Limb (tissue), 2 donors: ENCODE measurements around the gene SPHK1.
A peak's percentile ranks its signal among the peaks of the same experiment; 100 is the strongest.
"Not testable (repeated sequence)": the region's sequence is repeated elsewhere in the genome, so short reads cannot be mapped to it uniquely, and the experiment has no call there.

Source experiments
- DNase-seq, 2 donors: peaks; one replicate each; pipeline ENCODE4 v3.0.0-alpha.2; 2016; ENCODE audit errors: extremely low spot score in 2 of 2

Gene SPHK1, protein sequence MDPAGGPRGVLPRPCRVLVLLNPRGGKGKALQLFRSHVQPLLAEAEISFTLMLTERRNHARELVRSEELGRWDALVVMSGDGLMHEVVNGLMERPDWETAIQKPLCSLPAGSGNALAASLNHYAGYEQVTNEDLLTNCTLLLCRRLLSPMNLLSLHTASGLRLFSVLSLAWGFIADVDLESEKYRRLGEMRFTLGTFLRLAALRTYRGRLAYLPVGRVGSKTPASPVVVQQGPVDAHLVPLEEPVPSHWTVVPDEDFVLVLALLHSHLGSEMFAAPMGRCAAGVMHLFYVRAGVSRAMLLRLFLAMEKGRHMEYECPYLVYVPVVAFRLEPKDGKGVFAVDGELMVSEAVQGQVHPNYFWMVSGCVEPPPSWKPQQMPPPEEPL

GRCh38 chr17:76384222-76384986 lies at the start of gene SPHK1:
SPHK1 (plus strand) TSS chr17:76384609; CDS start chr17:76385645, 1,036 bp downstream.
- DNase-seq = peak; percentile 53 to 80

- DNase-seq = no peak
These were observed 48.6 kb upstream of the SPHK1 start for GRCh38 chr17:76335716-76336381.

GRCh38 chr17:76336756-76337412 lies 47.5 kb upstream of the SPHK1 start:
- DNase-seq = no peak

DNA sequence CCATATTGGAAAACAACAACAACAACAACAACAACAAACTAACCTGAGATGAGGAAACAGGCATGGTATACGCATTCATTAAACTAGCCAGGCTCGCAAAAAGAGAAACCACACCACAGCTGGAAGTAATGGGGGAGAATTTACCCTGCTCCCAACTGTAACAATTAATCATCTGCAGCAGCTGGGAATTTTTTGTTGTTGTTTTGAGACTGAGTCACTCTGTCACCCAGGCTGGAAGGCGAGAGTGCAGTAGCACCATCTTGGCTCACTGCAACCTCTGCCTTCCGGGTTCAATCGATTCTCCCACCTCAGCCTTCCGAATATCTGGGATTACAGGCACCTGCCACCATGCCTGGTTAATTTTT lies 47.0 kb upstream of the SPHK1 start:
- no peak for DNase-seq

GRCh38 chr17:76341301-76341700 lies 43.1 kb upstream of the SPHK1 start:
- DNase-seq = no peak

GRCh38 chr17:76343106-76343505 lies 41.3 kb upstream of the SPHK1 start:
- no peak for DNase-seq

DNA sequence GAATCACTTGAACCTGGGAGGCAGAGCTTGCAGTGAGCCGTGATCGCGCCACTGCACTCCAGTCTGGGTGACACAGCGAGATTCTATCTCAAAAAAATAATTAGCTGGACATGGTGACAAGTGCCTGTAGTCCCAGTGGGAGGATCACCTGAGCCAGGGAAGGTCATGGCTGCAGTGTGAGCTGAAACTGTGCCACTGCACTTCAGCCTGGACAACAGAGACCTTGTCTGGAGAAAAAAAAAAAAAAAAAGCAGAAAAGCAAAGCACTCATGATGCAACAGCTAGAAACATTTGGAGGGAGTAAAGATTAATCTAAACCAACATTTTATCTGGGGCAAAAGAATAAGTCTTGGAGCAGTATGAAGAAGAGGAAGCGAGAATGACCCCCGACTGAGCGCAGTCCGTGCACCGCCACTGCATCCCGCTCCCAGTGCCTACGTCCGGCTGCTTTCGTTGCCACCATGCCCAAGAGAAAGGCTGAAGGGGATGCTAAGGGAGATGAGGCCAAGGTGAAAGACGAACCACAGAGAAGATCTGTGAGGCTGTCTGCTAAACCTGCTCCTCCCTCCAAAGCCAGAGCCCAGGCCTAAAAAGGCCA lies 38.9 kb upstream of the SPHK1 start:
- no peak for DNase-seq

- not testable (repeated sequence) for DNase-seq
These were observed 37.5 kb upstream of the SPHK1 start for GRCh38 chr17:76346936-76347335.

DNA sequence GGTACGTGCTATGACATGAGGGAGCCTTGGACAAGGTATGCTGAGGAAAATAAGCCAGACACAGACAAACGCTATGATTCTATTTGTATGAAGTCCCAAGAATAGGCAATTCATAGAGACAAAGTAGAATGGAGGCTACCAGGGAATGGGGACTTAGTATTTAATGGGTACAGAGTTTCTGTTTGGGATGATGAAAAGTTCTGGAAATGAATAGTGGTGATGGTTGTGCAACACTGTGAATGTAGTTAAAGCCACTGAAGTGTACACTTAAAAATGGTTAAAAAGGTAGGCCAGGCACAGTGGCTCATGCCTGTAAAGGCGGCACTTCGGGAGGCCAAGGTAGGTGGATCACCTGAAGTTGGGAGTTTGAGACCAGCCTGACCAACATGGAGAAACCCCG lies 33.9 kb upstream of the SPHK1 start:
- DNase-seq = no peak

DNA sequence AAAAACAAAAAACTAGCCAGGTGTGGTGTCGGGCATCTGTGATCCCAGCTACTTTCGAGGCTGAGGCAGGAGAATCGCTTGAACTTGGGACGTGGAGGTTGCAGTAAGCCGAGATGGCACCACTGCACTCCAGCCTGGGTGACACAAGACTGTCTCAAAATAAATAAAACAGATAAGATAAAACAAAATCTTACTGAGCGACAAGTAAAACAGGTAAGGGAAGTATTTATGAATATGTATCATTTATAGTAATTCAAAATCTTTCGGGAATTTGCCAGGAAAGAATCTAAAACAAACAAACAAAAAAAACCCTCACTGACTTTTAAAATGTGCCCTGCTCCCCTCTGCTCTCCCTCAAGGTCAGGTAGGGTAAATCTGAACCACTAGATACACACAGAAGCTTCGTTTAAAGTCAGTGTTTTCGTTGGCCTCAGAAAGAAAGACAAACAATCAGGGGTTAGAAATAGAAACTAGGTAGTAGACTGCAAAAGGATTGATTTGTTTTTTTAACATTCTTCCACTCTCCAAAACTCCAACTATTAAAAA lies 32.8 kb upstream of the SPHK1 start:
- no peak for DNase-seq

GRCh38 chr17:76353004-76353598 lies 31.3 kb upstream of the SPHK1 start:
- DNase-seq = peak in 1 of 2 donors; percentile 55

- peak; percentile 93 to 95 for DNase-seq
These were observed 30.7 kb upstream of the SPHK1 start, which contains the start of gene PRPSAP1 for GRCh38 chr17:76353599-76354316. PRPSAP1 (minus strand) TSS chr17:76353916; CDS start chr17:76353703, 213 bp downstream.

- DNase-seq = no peak
These were observed 30.1 kb upstream of the SPHK1 start for GRCh38 chr17:76354317-76354729.

- no peak for DNase-seq
These were observed 29.6 kb upstream of the SPHK1 start for GRCh38 chr17:76354747-76355310.

DNA sequence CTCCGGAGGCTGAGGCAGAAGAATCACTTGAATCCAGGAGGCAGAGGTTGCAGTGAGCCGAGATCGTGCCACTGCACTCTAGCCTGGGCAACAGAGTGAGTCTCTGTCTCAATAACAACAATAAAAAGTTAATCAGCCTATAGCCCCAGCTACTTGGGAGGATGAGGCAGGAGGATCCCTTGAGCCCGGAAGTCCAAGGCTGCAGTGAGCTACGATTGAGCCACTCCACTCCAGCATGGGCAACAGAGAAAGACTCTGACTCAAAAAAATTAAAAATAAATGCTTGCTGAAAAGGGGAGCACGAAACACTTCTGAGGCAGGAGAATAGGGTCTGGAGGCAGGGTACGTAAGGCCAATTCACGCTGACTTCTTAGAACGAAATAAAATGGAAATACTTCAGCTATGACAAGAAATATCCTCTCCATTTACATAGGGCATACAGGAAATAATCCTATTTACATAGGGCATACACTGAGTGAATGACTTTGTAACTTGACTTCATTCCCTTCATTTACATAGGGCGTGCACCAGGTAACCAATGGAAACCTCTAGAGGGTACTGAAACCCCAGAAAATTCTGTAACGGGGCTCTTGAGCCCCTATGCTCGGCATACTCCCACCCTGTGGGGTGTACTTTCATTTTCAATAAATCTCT lies 27.5 kb upstream of the SPHK1 start:
- no peak for DNase-seq

DNA sequence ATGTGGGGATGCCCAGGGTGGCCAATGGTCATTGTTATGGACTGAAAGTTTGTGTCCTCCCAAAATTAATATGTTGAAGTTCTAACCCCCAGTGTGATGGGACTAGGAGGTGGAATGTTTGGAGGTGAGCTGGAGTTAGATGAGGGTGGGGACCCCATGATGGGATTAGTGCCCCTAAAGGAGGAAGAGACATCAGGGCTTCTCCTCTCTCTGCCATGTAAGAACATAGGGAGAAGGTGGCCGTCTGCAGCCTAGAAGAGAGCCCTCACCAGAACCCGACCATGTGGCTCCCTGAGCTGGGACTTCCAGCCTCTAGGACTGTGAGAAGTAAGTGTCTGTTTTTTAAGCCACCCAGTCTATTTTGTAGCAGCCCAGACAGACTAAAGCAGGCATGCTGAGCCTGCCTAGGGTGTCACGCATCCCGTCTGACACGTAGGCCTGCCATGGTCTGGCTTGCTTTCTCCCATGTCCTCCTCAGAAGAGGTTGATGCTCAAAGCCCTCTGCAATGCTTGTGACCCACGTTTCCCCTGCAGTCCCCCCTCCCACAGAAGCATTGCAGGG lies 26.7 kb upstream of the SPHK1 start:
- DNase-seq = no peak

DNA sequence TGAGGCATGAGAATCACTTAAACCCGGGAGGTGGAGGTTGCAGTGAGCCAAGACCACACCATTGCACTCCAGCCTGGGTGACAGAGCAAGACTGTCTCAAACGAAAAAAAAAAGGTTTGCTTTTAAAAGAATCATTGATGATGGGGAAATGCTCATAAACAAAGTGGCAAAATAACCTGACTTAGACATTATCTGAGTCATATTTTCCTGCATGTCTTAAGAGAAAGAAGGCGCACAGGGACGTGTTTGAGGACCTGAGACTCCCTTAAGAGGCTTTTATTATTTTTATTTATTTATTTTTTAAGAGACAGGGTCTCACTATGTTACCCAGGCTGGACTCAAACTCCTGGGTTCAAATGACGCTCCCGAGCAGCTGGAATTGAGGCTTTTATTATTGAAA lies 25.0 kb upstream of the SPHK1 start:
- no peak for DNase-seq

DNA sequence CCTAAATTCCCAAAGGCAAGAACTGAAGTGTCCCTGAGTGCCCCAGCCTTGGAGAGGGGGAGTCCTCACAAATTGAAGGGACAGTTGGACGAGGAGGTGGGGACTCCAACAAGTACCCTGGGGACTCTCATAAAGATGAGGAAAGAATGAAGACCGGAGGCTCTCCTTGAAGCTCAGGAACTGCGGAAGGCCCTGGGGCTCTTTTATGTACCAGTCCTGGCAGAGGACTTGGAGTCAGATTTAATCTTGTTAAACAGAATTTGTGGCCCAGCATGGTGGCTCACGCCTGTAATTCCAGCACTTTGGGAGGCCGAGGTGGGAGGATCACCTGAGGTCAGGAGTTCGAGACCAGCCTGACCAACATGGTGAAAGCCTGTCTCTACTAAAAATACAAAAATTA lies 24.6 kb upstream of the SPHK1 start:
- not testable (repeated sequence) for DNase-seq

DNA sequence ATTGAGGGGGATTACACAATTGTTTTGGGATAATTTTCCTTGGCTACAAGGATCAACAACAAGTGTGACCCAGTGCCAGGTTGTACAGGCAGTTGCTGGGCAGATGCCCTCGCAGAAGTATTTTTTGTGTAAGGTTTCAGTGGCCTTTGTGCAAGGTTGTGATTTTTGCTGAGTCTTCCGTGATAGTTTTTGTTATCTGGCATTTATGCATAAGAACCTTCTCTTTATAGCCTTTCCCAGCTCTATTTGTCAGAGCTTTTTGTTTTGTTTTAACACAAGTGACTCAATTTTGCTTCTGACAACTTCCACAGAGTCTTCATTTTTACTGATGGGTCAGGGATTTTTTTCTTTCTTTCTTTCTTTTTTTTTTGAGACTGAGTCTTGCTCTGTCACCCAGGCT lies 23.9 kb upstream of the SPHK1 start:
- DNase-seq = no peak
